B cell (primary cell): ENCODE data around the gene CPSF6. TPM values are rescaled to one million over a fixed set of nuclear protein-coding genes. Genes with fewer than 3 reads are reported as not detected.

ENCODE experiments used
- ATAC-seq: fragments of 200-7000 bp; cut with Tn5 transposase; one replicate; pipeline ENCODE4 v1.10.0; 2021; ENCODE audit warnings: low read depth, mild to moderate bottlenecking, moderate number of reproducible peaks, moderate library complexity
- CTCF ChIA-PET: fragments of 350-600 bp; sonication (Branson Sonifier 250); formaldehyde crosslinking; loops from one replicate; lab custom pipeline; 2021; ENCODE audit warnings: antibody characterized with exemption, inconsistent platforms; lab: Charles Lee
- POLR2A ChIA-PET: fragments of 350-600 bp; sonication (Branson Sonifier 250); formaldehyde crosslinking; loops from one replicate; lab custom pipeline; 2021; ENCODE audit warnings: antibody characterized with exemption; lab: Charles Lee
- DNase-seq: peaks from one replicate; pipeline ENCODE4 v3.0.0; 2013
- H2AFZ ChIP-seq: 2 replicates; pipeline ENCODE4 v1.6.1; 2012; ENCODE audit warnings: mild to moderate bottlenecking, low read depth, low read length; ENCODE audit not compliant: insufficient read depth, poor library complexity, severe bottlenecking
- H3K27ac ChIP-seq, 2 donors: 1 replicate in 1 of 2; 2 replicates in 1 of 2; pipeline ENCODE4 v1.5.1; 2012 to 2013; ENCODE audit warnings: low read length in 2 of 2, mild to moderate bottlenecking in 2 of 2, moderate library complexity in 1 of 2
- H3K27me3 ChIP-seq, 4 experiments: fragments of 200-600 bp in 1 of 4; sonication (generic) in 1 of 4; replicated peaks in 1 of 4; 1 replicate in 2 of 4; 2 replicates in 2 of 4; pipeline versions ENCODE4 v1.6.1 to v1.7.0; 2013 to 2016; ENCODE audit warnings: low read length in 3 of 4, mild to moderate bottlenecking in 2 of 4, mixed read lengths in 1 of 4, moderate library complexity in 1 of 4; ENCODE audit not compliant: insufficient read depth in 4 of 4, control insufficient read depth in 3 of 4; ENCODE audit errors: control extremely low read depth in 1 of 4
- H3K36me3 ChIP-seq, 2 experiments: replicated peaks in 1 of 2; 1 replicate in 1 of 2; 2 replicates in 1 of 2; pipeline versions ENCODE4 v1.6.1 to v1.7.1; 2013; ENCODE audit warnings: low read length in 1 of 2; ENCODE audit not compliant: insufficient read depth in 2 of 2, control insufficient read depth in 1 of 2; ENCODE audit errors: control extremely low read depth in 1 of 2, extremely low read depth in 1 of 2
- H3K4me1 ChIP-seq, 2 donors: fragments of 200-600 bp in 1 of 2; sonication (generic) in 1 of 2; 1 replicate in 1 of 2; 2 replicates in 1 of 2; pipeline versions ENCODE4 v1.5.1 to v1.6.1; 2013 to 2017; ENCODE audit warnings: low read length in 2 of 2; ENCODE audit not compliant: control insufficient read depth in 2 of 2, insufficient read depth in 2 of 2
- H3K4me2 ChIP-seq: replicated peaks from 2 replicates; pipeline ENCODE3; 2012; ENCODE audit warnings: mild to moderate bottlenecking, low read depth, low read length; ENCODE audit not compliant: poor library complexity, severe bottlenecking
- H3K4me3 ChIP-seq, 5 experiments: fragments of 200-600 bp in 1 of 5; sonication (generic) in 1 of 5; 1 replicate in 3 of 5; 2 replicates in 2 of 5; pipeline versions ENCODE4 v1.5.1 to v1.7.0; 2011 to 2016; ENCODE audit warnings: low read length in 4 of 5, mild to moderate bottlenecking in 4 of 5, low read depth in 2 of 5, control low read depth in 1 of 5, moderate library complexity in 1 of 5; ENCODE audit not compliant: insufficient read depth in 1 of 5; ENCODE audit errors: control extremely low read depth in 1 of 5, extremely low read depth in 1 of 5
- H3K79me2 ChIP-seq: fragments of 200-600 bp; sonication (generic); one replicate; pipeline ENCODE4 v1.6.0; 2016; ENCODE audit warnings: low read length; ENCODE audit not compliant: control insufficient read depth, insufficient read depth
- H3K9ac ChIP-seq: fragments of 200-600 bp; sonication (generic); 2 replicates; pipeline ENCODE4 v1.6.1; 2017; ENCODE audit warnings: mild to moderate bottlenecking, low read length, moderate library complexity
- H3K9me3 ChIP-seq, 3 donors: one replicate each; pipeline versions ENCODE4 v1.6.1 to v1.7.1; 2013; ENCODE audit warnings: low read length in 2 of 3; ENCODE audit not compliant: control insufficient read depth in 2 of 3, insufficient read depth in 1 of 3; ENCODE audit errors: control extremely low read depth in 1 of 3
- H4K20me1 ChIP-seq: 2 replicates; pipeline ENCODE4 v1.6.0; 2012; ENCODE audit warnings: mild to moderate bottlenecking, low read length; ENCODE audit not compliant: insufficient read depth, control insufficient read depth, poor library complexity, severe bottlenecking
- H3K27ac Mint-ChIP-seq: one replicate; pipeline ENCODE4 v1.8.0; 2021; ENCODE audit warnings: mixed read lengths
- H3K27me3 Mint-ChIP-seq: one replicate; pipeline ENCODE4 v1.8.0; 2021; ENCODE audit warnings: mixed read lengths
- H3K4me1 Mint-ChIP-seq: one replicate; pipeline ENCODE4 v1.8.0; 2021; ENCODE audit warnings: mixed read lengths
- H3K4me3 Mint-ChIP-seq: one replicate; pipeline ENCODE4 v1.8.0; 2021; ENCODE audit warnings: mixed read lengths
- H3K9me3 Mint-ChIP-seq: one replicate; pipeline ENCODE4 v1.8.0; 2022; ENCODE audit warnings: mixed read lengths; ENCODE audit not compliant: insufficient read depth
- EZH2 ChIP-seq: IDR thresholded peaks from 2 replicates; pipeline ENCODE4 v1.6.1; 2012; ENCODE audit warnings: borderline replicate concordance, low read depth, mild to moderate bottlenecking, moderate library complexity, low read length; ENCODE audit not compliant: insufficient read depth, poor library complexity, severe bottlenecking
- WGBS: methylation state at CpG from one replicate; pipeline ENCODE4 v1.1.5; 2013; ENCODE audit warnings: missing lambda C conversion rate; ENCODE audit not compliant: insufficient coverage; 5-methylcytosine and 5-hydroxymethylcytosine counted together
- intact Hi-C: fragments of 100-400 bp; cut with micrococcal nuclease; formaldehyde crosslinking; loops from one replicate; pipeline ENCODE4 v1.10.0; 2022
- polyA minus RNA-seq: library from RNA; depleted of rRNA, polyadenylated mRNA; stranded (reverse); fragments of >200 nt; gene quantifications from 2 replicates; pipeline ENCODE4 v1.2.3, GENCODE V29; 2012
- polyA plus RNA-seq: library from polyadenylated mRNA; depleted of rRNA; stranded (reverse); fragments of >200 nt; gene quantifications from 2 replicates; pipeline ENCODE4 v1.2.3, GENCODE V29; 2012
- total RNA-seq, 2 donors: library from RNA; stranded (reverse); fragments of 120-200 nt in 1 of 2; gene quantifications; 1 replicate in 1 of 2; 2 replicates in 1 of 2; pipeline versions ENCODE4 v1.2.3 to v1.2.4, GENCODE V29; 2013 to 2022
- TF ChIP-seq, protein P1 (sequence below): fragments of 200-600 bp; IDR thresholded peaks from one replicate; pipeline ENCODE4 v1.8.0; 2022; ENCODE audit warnings: antibody characterized with exemption, mild to moderate bottlenecking

The CPSF6 gene
- 108 and 114 TPM in 2 replicates for total RNA-seq
- total RNA-seq (2013), result 40.9 TPM
- polyA plus RNA-seq, result 22.3 and 29.1 TPM in 2 replicates
- 17.6 and 23.8 TPM in 2 replicates for polyA minus RNA-seq

- no peaks in the 10 kb centered on the region for H3K36me3 ChIP-seq
- peaks cover 20% of the 10 kb centered on the region for H4K20me1 ChIP-seq
- no peaks in the 10 kb centered on the region for H3K27me3 ChIP-seq
- peak within 1 kb of the TSS; percentile 63 to 91 (median 88) for H3K4me3 ChIP-seq
- peak within 1 kb of the TSS; percentile 97 for H2AFZ ChIP-seq
- peaks cover 47% of the 10 kb centered on the region for H3K79me2 ChIP-seq
- no peak for TF ChIP-seq EZH2
- TF ChIP-seq, protein P1, sequence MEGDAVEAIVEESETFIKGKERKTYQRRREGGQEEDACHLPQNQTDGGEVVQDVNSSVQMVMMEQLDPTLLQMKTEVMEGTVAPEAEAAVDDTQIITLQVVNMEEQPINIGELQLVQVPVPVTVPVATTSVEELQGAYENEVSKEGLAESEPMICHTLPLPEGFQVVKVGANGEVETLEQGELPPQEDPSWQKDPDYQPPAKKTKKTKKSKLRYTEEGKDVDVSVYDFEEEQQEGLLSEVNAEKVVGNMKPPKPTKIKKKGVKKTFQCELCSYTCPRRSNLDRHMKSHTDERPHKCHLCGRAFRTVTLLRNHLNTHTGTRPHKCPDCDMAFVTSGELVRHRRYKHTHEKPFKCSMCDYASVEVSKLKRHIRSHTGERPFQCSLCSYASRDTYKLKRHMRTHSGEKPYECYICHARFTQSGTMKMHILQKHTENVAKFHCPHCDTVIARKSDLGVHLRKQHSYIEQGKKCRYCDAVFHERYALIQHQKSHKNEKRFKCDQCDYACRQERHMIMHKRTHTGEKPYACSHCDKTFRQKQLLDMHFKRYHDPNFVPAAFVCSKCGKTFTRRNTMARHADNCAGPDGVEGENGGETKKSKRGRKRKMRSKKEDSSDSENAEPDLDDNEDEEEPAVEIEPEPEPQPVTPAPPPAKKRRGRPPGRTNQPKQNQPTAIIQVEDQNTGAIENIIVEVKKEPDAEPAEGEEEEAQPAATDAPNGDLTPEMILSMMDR, result no peak
- peak; percentile 94 for ATAC-seq
- intact Hi-C loops, result loop anchor here (1.0 to 5.0 kb wide), 10 partner anchors 82 to 1971 kb away; partner anchors contain the start of genes CAND1, CCT2, FRS2 and MDM1
- Mint-ChIP-seq H3K27ac (peak within 1 kb of the TSS; percentile 98), H3K4me3 (peak within 1 kb of the TSS; percentile 93), H3K27me3 (no peaks in the 10 kb centered on the region), H3K4me1 (peaks cover 48% of the 10 kb centered on the region), H3K9me3 (no peaks in the 10 kb centered on the region)
- ChIA-PET POLR2A (interaction anchor here (1.6 kb wide), 1 partner anchor 92 kb away, joined by 4 read pairs; no protein-coding TSS in a partner anchor), CTCF (no interaction called here)
- H3K9ac ChIP-seq, result peak within 1 kb of the TSS; percentile 97
- peak; percentile 97 for DNase-seq
- WGBS, result under 1% methylated on average over 75 of the region's 75 CpGs
- peak within 1 kb of the TSS; percentile 94 for H3K4me2 ChIP-seq
- H3K9me3 ChIP-seq, result no peaks in the 10 kb centered on the region
- H3K27ac ChIP-seq, result peak within 1 kb of the TSS; percentile 80 to 88
- H3K4me1 ChIP-seq, result peaks cover 33 to 39% of the 10 kb centered on the region in 2 donors
Observed at GRCh38 chr12:69239352-69239921, at the start of gene CPSF6. Gene CPSF6 (plus strand): TSS chr12:69239569. CDS start chr12:69239647, 78 bp downstream.
